DND-41 (cell line): Measurements from ENCODE around the gene PTPRN2.

Experiments
- CTCF ChIP-seq: IDR thresholded peaks from 2 replicates; pipeline ENCODE4 v1.5.1; 2012; ENCODE audit warnings: borderline replicate concordance, low read length, moderate library complexity, mild to moderate bottlenecking; ENCODE audit not compliant: poor library complexity, severe bottlenecking; ENCODE audit errors: extremely low read depth
- EZH2 ChIP-seq: IDR thresholded peaks from 3 replicates; pipeline ENCODE4 v1.6.1; 2012; ENCODE audit warnings: borderline replicate concordance, low read depth, mild to moderate bottlenecking, moderate library complexity, low read length, inconsistent platforms; ENCODE audit not compliant: severe bottlenecking

GRCh38 chr7:158505683-158506082, 81.9 kb downstream of the PTPRN2 start:
- TF ChIP-seq CTCF = no peak
- TF ChIP-seq EZH2 = no peak
